Right lobe of liver (tissue), 6 donors: Measurements from ENCODE around the gene LDLRAD4. TPM values are rescaled to one million over a fixed set of nuclear protein-coding genes. Genes with fewer than 3 reads are reported as not detected.

Source experiments
- ATAC-seq, 4 donors: fragments of 200-7000 bp; cut with Tn5 transposase; one replicate each; pipeline ENCODE4 v1.9.1; 2020; ENCODE audit warnings: mild to moderate bottlenecking in 4 of 4, moderate library complexity in 4 of 4
- DNase-seq, 3 donors: peaks; one replicate each; pipeline ENCODE4 v3.0.0-alpha.2; 2020
- H3K27ac ChIP-seq, 3 donors: fragments of 200-600 bp; one replicate each; pipeline ENCODE4 v1.8.0; 2022
- H3K27me3 ChIP-seq, 2 donors: fragments of 200-600 bp; one replicate each; pipeline ENCODE4 v1.8.0; 2022
- H3K36me3 ChIP-seq, 4 donors: fragments of 200-600 bp; sonication (generic) in 1 of 4; one replicate each; pipeline versions ENCODE4 v1.5.1 to v1.8.0; 2017 to 2022; ENCODE audit warnings: control low read depth in 1 of 4
- H3K4me1 ChIP-seq, 4 donors: fragments of 200-600 bp; sonication (generic) in 1 of 4; one replicate each; pipeline versions ENCODE4 v1.5.1 to v1.8.0; 2017 to 2022; ENCODE audit warnings: control low read depth in 1 of 4
- H3K4me3 ChIP-seq, 3 donors: fragments of 200-600 bp; one replicate each; pipeline ENCODE4 v1.8.0; 2022
- H3K9me3 ChIP-seq, 4 donors: fragments of 200-600 bp; sonication (generic) in 1 of 4; one replicate each; pipeline versions ENCODE4 v1.5.1 to v1.8.0; 2017 to 2022; ENCODE audit warnings: control low read depth in 1 of 4
- CTCF ChIP-seq, 4 donors: fragments of 200-600 bp in 3 of 4; fragments of 450-650 bp in 1 of 4; IDR thresholded peaks; one replicate each; pipeline versions ENCODE4 v1.5.1 to v1.8.0; 2016 to 2022; ENCODE audit warnings: antibody characterized with exemption in 4 of 4, mild to moderate bottlenecking in 2 of 4
- POLR2A ChIP-seq: fragments of 450-650 bp; IDR thresholded peaks from one replicate; pipeline ENCODE4 v1.6.1; 2017; ENCODE audit warnings: antibody characterized with exemption, mild to moderate bottlenecking
- WGBS: methylation state at CpG from one replicate; pipeline ENCODE4 v1.1.6; 2018; ENCODE audit warnings: low coverage, low lambda C conversion rate; ENCODE audit not compliant: insufficient coverage; ENCODE audit errors: missing lambda C conversion rate; 5-methylcytosine and 5-hydroxymethylcytosine counted together
- intact Hi-C, 2 donors: fragments of 100-400 bp; cut with DNase I; formaldehyde crosslinking; loops; one replicate each; pipeline versions ENCODE4 v1.11.2 to v1.14.1; 2022
- total RNA-seq, 6 experiments: library from RNA; depleted of rRNA in 2 of 6; stranded (reverse); fragments of >200 nt in 2 of 6; fragmentation: NEBNext Ultra II Directional in 3 of 6; extraction: Animal tissue kit (Norgen Biotek cat#: 25700) in 3 of 6; gene quantifications; one replicate each; pipeline versions ENCODE4 v1.1.0 to v1.2.4, GENCODE V29; 2016 to 2023
- donor health status: DM: no; HTN: yes; CAD: no.
- donor health status: DM: no; HTN: no; CAD: no.
- donor health status: DM: no; HTN: no; CAD: no.
- donor health status: DM: no; HTN: yes; CAD: no.
- donor health status: DM: no; HTN: yes; CAD: no.

Gene LDLRAD4
- total RNA-seq, 6 experiments from 2014 or later: 10.6 to 66.4 (median 18.7) TPM

DNA sequence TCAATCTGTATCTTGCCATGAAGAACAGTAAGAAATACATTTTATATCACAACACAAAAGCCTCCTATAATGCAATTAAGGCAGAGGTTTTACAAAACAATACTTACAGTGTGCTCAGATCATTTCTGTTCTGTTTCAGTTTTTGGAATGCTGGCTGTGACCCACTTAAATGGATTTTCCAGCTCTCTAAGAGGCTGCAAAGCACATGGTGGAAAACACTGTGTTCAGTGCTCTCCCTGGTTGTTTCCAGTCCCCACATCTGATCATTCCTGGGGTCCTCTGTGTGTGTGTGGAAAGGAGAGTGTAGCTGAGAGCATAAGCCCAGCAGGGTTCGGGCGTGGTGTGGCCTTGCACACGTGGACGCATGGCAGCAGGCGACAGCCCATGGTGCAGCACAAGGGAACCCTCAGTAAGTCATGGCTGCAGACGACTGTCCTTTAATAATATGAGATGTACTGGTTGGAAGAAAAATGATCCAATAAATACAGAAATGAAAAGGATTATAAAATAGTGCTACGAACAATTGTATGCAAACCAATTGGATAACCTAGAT lies 412.2 kb downstream of the LDLRAD4 start:
- Histone ChIP-seq H3K27me3 (no peaks in the 10 kb centered on the region), H3K4me3 (no peak overlapping the region), H3K27ac (no peak overlapping the region), H3K36me3 (no peaks in the 10 kb centered on the region), H3K9me3 (no peaks in the 10 kb centered on the region), H3K4me1 (no peaks in the 10 kb centered on the region)
- no peak for DNase-seq
- WGBS: 80% methylated on average over 7 of the region's 7 CpGs
- intact Hi-C loops: no loop called here
- TF ChIP-seq CTCF (IDR thresholded peaks at IDR 0.05): no peak
- no peak for ATAC-seq

GRCh38 chr18:13633700-13634099 lies 415.1 kb downstream of the LDLRAD4 start:
- DNase-seq: no peak
- TF ChIP-seq CTCF (IDR thresholded peaks at IDR 0.05) (no peak), POLR2A (no peak)
- H3K36me3 ChIP-seq: no peaks in the 10 kb centered on the region
- intact Hi-C loops: no loop called here
- no peaks in the 10 kb centered on the region for H3K4me1 ChIP-seq
- H3K9me3 ChIP-seq: no peaks in the 10 kb centered on the region
- no peak for ATAC-seq
- H3K27me3 ChIP-seq: no peaks in the 10 kb centered on the region
- no peak overlapping the region for H3K27ac ChIP-seq
- no peak overlapping the region for H3K4me3 ChIP-seq
- no CpG with 5 or more reads among the region's 5 CpGs for WGBS

- Histone ChIP-seq H3K4me3 (no peak overlapping the region), H3K9me3 (no peaks in the 10 kb centered on the region), H3K27ac (no peak overlapping the region), H3K36me3 (no peaks in the 10 kb centered on the region), H3K4me1 (no peaks in the 10 kb centered on the region), H3K27me3 (no peaks in the 10 kb centered on the region)
- DNase-seq (no peak), ATAC-seq (peak in 1 of 4 donors; percentile 20)
- intact Hi-C loops: no loop called here
- TF ChIP-seq POLR2A: no peak
- no peak for TF ChIP-seq CTCF (IDR thresholded peaks at IDR 0.05)
- 46% methylated on average over 5 of the region's 5 CpGs for WGBS
These were observed 416.5 kb downstream of the LDLRAD4 start for GRCh38 chr18:13635046-13635445.

DNA sequence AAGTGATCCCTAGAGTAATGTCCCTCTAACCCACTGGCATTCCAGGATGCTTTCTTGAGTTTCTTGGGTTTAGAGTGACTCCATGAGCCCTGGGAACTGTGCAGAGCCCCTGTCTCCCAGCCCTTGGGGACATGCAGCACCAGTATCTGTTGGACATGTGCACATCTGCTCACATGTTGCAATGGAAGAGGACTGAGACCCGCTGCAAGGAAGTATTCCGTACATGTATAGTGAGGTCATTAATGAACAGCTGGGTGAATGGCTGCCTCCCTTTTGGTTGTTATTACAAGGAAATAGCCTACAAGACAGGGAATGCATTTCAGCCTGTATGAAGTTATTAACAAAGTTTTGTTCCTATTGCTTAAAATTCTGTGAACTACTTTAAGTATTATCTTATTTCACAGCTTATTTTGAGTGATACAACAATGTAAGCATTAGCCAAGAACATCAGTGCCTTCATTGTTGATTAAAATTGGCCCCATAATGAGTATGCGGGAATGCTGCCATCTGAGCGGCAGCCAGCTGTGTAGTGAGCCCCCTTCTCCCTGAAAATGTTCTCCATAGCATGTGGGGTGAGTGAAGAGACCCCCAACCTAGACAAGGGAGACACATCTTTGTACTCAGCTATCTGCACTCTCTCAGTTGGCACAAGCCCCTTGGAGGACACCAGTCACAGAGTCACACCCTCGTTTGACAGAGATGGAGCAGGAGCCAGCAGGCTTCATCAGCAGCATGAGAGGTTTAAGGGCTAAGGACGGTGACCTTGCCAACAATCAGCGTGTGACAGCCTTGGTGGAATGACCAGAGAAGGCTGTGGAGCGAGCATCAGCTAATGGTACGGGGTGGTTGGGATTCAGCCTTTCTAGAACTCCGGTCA lies 420.4 kb downstream of the LDLRAD4 start:
- TF ChIP-seq CTCF (IDR thresholded peaks at IDR 0.05) (no peak), POLR2A (no peak)
- H3K4me1 ChIP-seq: no peaks in the 10 kb centered on the region
- H3K27ac ChIP-seq: no peak overlapping the region
- H3K36me3 ChIP-seq: no peaks in the 10 kb centered on the region
- 88% methylated on average over 10 of the region's 10 CpGs for WGBS
- H3K4me3 ChIP-seq: no peak overlapping the region
- ATAC-seq (no peak), DNase-seq (no peak)
- H3K9me3 ChIP-seq: no peaks in the 10 kb centered on the region
- no peaks in the 10 kb centered on the region for H3K27me3 ChIP-seq
- intact Hi-C loops: no loop called here
